Lower leg skin (tissue), 4 donors: ENCODE data around the gene MYO3B. TPM values are rescaled to one million over a fixed set of nuclear protein-coding genes. Genes with fewer than 3 reads are reported as not detected.

Experiments used
- DNase-seq, 2 donors: peaks; one replicate each; pipeline ENCODE4 v3.0.0-alpha.2; 2019; ENCODE audit warnings: low spot score in 2 of 2
- H3K4me3 ChIP-seq: fragments of 200-600 bp; sonication (generic); 2 replicates; pipeline ENCODE4 v1.5.1; 2017; ENCODE audit warnings: mild to moderate bottlenecking, low read depth; ENCODE audit not compliant: poor library complexity, severe bottlenecking
- CTCF ChIP-seq, 3 donors: fragments of 450-650 bp; IDR thresholded peaks; one replicate each; pipeline ENCODE4 v1.5.1; 2016; ENCODE audit warnings: antibody characterized with exemption in 3 of 3, mild to moderate bottlenecking in 3 of 3, moderate library complexity in 2 of 3
- POLR2A ChIP-seq, 2 donors: fragments of 450-650 bp; IDR thresholded peaks; one replicate each; pipeline ENCODE4 v1.6.1; 2016 to 2017; ENCODE audit warnings: antibody characterized with exemption in 2 of 2, mild to moderate bottlenecking in 1 of 2, moderate library complexity in 1 of 2
- WGBS, 2 donors: methylation state at CpG; one replicate each; pipeline ENCODE4 v1.1.5; 2018; 5-methylcytosine and 5-hydroxymethylcytosine counted together
- intact Hi-C: fragments of 100-400 bp; cut with DNase I; formaldehyde crosslinking; loops from one replicate; pipeline ENCODE4 v1.15.0; 2023; ENCODE audit warnings: low total_unique reads
- total RNA-seq, 4 donors: library from RNA; depleted of rRNA; stranded (reverse); fragments of >200 nt; gene quantifications; one replicate each; pipeline ENCODE4 v1.1.0, GENCODE V29; 2016

The MYO3B gene
- total RNA-seq, 4 donors from 2014 or later, result 0.17 to 0.81 (median 0.66) TPM

GRCh38 chr2:170350929-170351826 is 173.2 kb downstream of the MYO3B start:
- intact Hi-C loops, result no loop called here
- TF ChIP-seq CTCF (IDR thresholded peaks at IDR 0.05), result no peak
- TF ChIP-seq POLR2A (IDR thresholded peaks at IDR 0.05), result no peak
- 82 to 83% methylated on average over 4 of the region's 4 CpGs for WGBS, 2 donors
- no peak overlapping the region for H3K4me3 ChIP-seq
- no peak for DNase-seq

GRCh38 chr2:170353723-170354122 is 175.8 kb downstream of the MYO3B start:
- WGBS, 2 donors, result 70 to 78% methylated on average over 2 of the region's 2 CpGs
- no peak for TF ChIP-seq POLR2A (IDR thresholded peaks at IDR 0.05)
- TF ChIP-seq CTCF (IDR thresholded peaks at IDR 0.05), result no peak
- DNase-seq, result no peak

GRCh38 chr2:170354388-170354787 is 176.4 kb downstream of the MYO3B start:
- WGBS, 2 donors, result 65 to 74% methylated on average over 2 of the region's 2 CpGs
- no peak overlapping the region for H3K4me3 ChIP-seq
- no peak for DNase-seq
- intact Hi-C loops, result no loop called here
- TF ChIP-seq CTCF (IDR thresholded peaks at IDR 0.05) (no peak), POLR2A (IDR thresholded peaks at IDR 0.05) (no peak)

More at GRCh38 chr2:170353723-170354122, 175.8 kb downstream of the MYO3B start:
- intact Hi-C loops, result no loop called here
- H3K4me3 ChIP-seq, result no peak overlapping the region

- WGBS, 2 donors, result 64 to 69% methylated on average over 2 of the region's 2 CpGs
- TF ChIP-seq POLR2A (IDR thresholded peaks at IDR 0.05) (no peak), CTCF (IDR thresholded peaks at IDR 0.05) (no peak)
Measured at GRCh38 chr2:170354855-170355780, 177.2 kb downstream of the MYO3B start.

GRCh38 chr2:170359466-170359865 is 181.5 kb downstream of the MYO3B start:
- TF ChIP-seq CTCF (IDR thresholded peaks at IDR 0.05) (no peak), POLR2A (IDR thresholded peaks at IDR 0.05) (no peak)
- no peak overlapping the region for H3K4me3 ChIP-seq
- DNase-seq, result no peak
- intact Hi-C loops, result no loop called here
- 86 to 92% methylated on average over 3 of the region's 3 CpGs for WGBS, 2 donors

More at GRCh38 chr2:170354855-170355780, 177.2 kb downstream of the MYO3B start:
- intact Hi-C loops, result no loop called here
- H3K4me3 ChIP-seq, result no peak overlapping the region
- no peak for DNase-seq
